SK-MEL-5 (cell line): ENCODE results near the gene ZFAND3. TPM values are rescaled to one million over a fixed set of nuclear protein-coding genes. Genes with fewer than 3 reads are reported as not detected.
A peak's percentile ranks its signal among the peaks of the same experiment; 100 is the strongest.
"Not testable (repeated sequence)": the region's sequence is repeated elsewhere in the genome, so short reads cannot be mapped to it uniquely, and the experiment has no call there.

Experiments
- DNase-seq: peaks from one replicate; pipeline ENCODE4 v3.0.0-alpha.2; 2016; ENCODE audit warnings: low read depth, low spot score
- in situ Hi-C: cut with HindIII; loops from 2 replicates; pipeline ENCODE4 v1.10.0; 2016; ENCODE audit warnings: low sequenced_read_pairs, high pct_unique_total_duplicates, low pct_unique_long_range_greater_than_20kb
- total RNA-seq: library from RNA; depleted of rRNA; stranded (reverse); fragments of >200 nt; shearing (Covaris generic); gene quantifications from 2 replicates; pipeline ENCODE4 v1.2.3, GENCODE V29; 2014

The ZFAND3 gene
- total RNA-seq, 1 experiment from 2014 or later: 14.6 TPM

- in situ Hi-C loops: no loop called here
- DNase-seq: no peak
Measured at GRCh38 chr6:37936150-37936549, 116.6 kb downstream of the ZFAND3 start.

- no peak for DNase-seq
- in situ Hi-C loops: no loop called here
Measured at GRCh38 chr6:37936906-37937305, 117.4 kb downstream of the ZFAND3 start.

- DNase-seq: no peak
- in situ Hi-C loops: no loop called here
Measured at GRCh38 chr6:37938909-37939308, 119.4 kb downstream of the ZFAND3 start.

GRCh38 chr6:37940074-37940847, 120.7 kb downstream of the ZFAND3 start:
- in situ Hi-C loops: no loop called here
- DNase-seq: peak; percentile 24

GRCh38 chr6:37941871-37942270, 122.3 kb downstream of the ZFAND3 start:
- in situ Hi-C loops: no loop called here

GRCh38 chr6:37942606-37943376, 123.3 kb downstream of the ZFAND3 start:
- in situ Hi-C loops: no loop called here
- DNase-seq: no peak

More at GRCh38 chr6:37941871-37942270, 122.3 kb downstream of the ZFAND3 start:
- no peak for DNase-seq

GRCh38 chr6:37943436-37944058, 124.0 kb downstream of the ZFAND3 start:
- no peak for DNase-seq
- in situ Hi-C loops: no loop called here

GRCh38 chr6:37946057-37946456, 126.5 kb downstream of the ZFAND3 start:
- in situ Hi-C loops: no loop called here
- peak; percentile 51 for DNase-seq

GRCh38 chr6:37947468-37947867, 127.9 kb downstream of the ZFAND3 start:
- in situ Hi-C loops: no loop called here
- DNase-seq: no peak

- DNase-seq, in situ Hi-C loops: not testable (repeated sequence)
Measured at GRCh38 chr6:37948584-37948983, 129.1 kb downstream of the ZFAND3 start.

GRCh38 chr6:37952027-37952426, 132.5 kb downstream of the ZFAND3 start:
- in situ Hi-C loops: no loop called here
- DNase-seq: no peak

GRCh38 chr6:37954791-37955190, 135.3 kb downstream of the ZFAND3 start:
- in situ Hi-C loops: no loop called here

GRCh38 chr6:37956711-37957275, 137.3 kb downstream of the ZFAND3 start:
- in situ Hi-C loops: no loop called here
- DNase-seq: no peak

More at GRCh38 chr6:37954791-37955190, 135.3 kb downstream of the ZFAND3 start:
- DNase-seq: no peak

- in situ Hi-C loops: no loop called here
- DNase-seq: no peak
Measured at GRCh38 chr6:37959061-37959460, 139.5 kb downstream of the ZFAND3 start.

GRCh38 chr6:37960139-37960935, 140.8 kb downstream of the ZFAND3 start:
- in situ Hi-C loops: no loop called here
- DNase-seq: no peak

GRCh38 chr6:37962481-37963080, 143.1 kb downstream of the ZFAND3 start:
- DNase-seq, in situ Hi-C loops: not testable (repeated sequence)
